GM12878 (cell line): Measurements from ENCODE around the gene SHISA9. TPM values are rescaled to one million over a fixed set of nuclear protein-coding genes. Genes with fewer than 3 reads are reported as not detected.

ENCODE experiments used
- ATAC-seq: fragments of 200-7000 bp; cut with Tn5 transposase; 3 replicates; pipeline ENCODE4 v1.9.1; 2020; ENCODE audit warnings: mild to moderate bottlenecking, moderate library complexity
- BruUV-seq: library from RNA; stranded (reverse); fragments of 400-500 nt; replicated peaks from 2 replicates; lab custom pipeline; 2021; lab: Mats Ljungman, UMichigan
- CTCF ChIA-PET: fragments of 300-600 bp; sonication (Branson Sonifier 250); formaldehyde crosslinking; extraction: SDS; loops from one replicate; lab custom pipeline; 2021; ENCODE audit warnings: inconsistent platforms; lab: Yijun Ruan, JAX
- POLR2A ChIA-PET: fragments of 350-600 bp; formaldehyde crosslinking; extraction: SDS; loops from one replicate; lab custom pipeline; 2021; ENCODE audit warnings: inconsistent platforms; lab: Charles Lee
- RAD21 ChIA-PET: fragments of 300-600 bp; sonication (Branson Sonifier 250); formaldehyde crosslinking; loops from one replicate; lab custom pipeline; 2023; ENCODE audit warnings: antibody characterized with exemption; ENCODE audit not compliant: unreplicated experiment; lab: Charles Lee
- SMC1A ChIA-PET: fragments of 300-600 bp; sonication (Branson Sonifier 250); formaldehyde crosslinking; loops from one replicate; lab custom pipeline; 2023; ENCODE audit not compliant: unreplicated experiment, uncharacterized antibody; lab: Charles Lee
- DNase-seq: peaks from one replicate; pipeline ENCODE4 v3.0.0-alpha.2; 2011; ENCODE audit warnings: low read depth, low spot score
- FAIRE-seq: peaks from 3 replicates; lab custom pipeline; 2011; peaks lifted over from hg19 to GRCh38; lab: Jason Lieb, UNC
- H2AFZ ChIP-seq: 2 replicates; pipeline ENCODE4 v1.6.0; 2011; ENCODE audit warnings: low read depth, low read length, control low read depth; ENCODE audit not compliant: control insufficient read depth
- H3K27ac ChIP-seq: 2 replicates; pipeline ENCODE4 v1.5.1; 2011; ENCODE audit warnings: control low read depth; ENCODE audit not compliant: control insufficient read depth, insufficient read depth
- H3K27me3 ChIP-seq, 2 experiments: replicated peaks in 1 of 2; 2 replicates each; pipeline versions ENCODE4 v1.6.0 to v1.6.1; 2011; ENCODE audit warnings: low read length in 1 of 2; ENCODE audit not compliant: control insufficient read depth in 2 of 2, insufficient read depth in 2 of 2
- H3K36me3 ChIP-seq, 2 experiments: 2 replicates each; pipeline ENCODE4 v1.5.1; 2011; ENCODE audit warnings: low read length in 1 of 2; ENCODE audit not compliant: control insufficient read depth in 2 of 2, insufficient read depth in 2 of 2
- H3K4me1 ChIP-seq: 2 replicates; pipeline ENCODE4 v1.6.1; 2011; ENCODE audit warnings: mild to moderate bottlenecking, low read length, moderate library complexity, mixed read lengths; ENCODE audit not compliant: control insufficient read depth, insufficient read depth
- H3K4me2 ChIP-seq: 2 replicates; pipeline ENCODE4 v1.6.0; 2011; ENCODE audit warnings: control low read depth; ENCODE audit not compliant: control insufficient read depth, insufficient read depth
- H3K4me3 ChIP-seq: fragments of 200-600 bp; sonication (generic); 2 replicates; pipeline ENCODE4 v1.5.1; 2016
- H3K79me2 ChIP-seq: 2 replicates; pipeline ENCODE4 v1.6.0; 2011; ENCODE audit warnings: low read length; ENCODE audit not compliant: control insufficient read depth, insufficient read depth
- H3K9ac ChIP-seq: 2 replicates; pipeline ENCODE4 v1.8.0; 2011; ENCODE audit warnings: low read length, control low read depth, mixed read lengths; ENCODE audit not compliant: control insufficient read depth, insufficient read depth
- H3K9me3 ChIP-seq: replicated peaks from 3 replicates; pipeline ENCODE4 v1.5.1; 2011; ENCODE audit warnings: mild to moderate bottlenecking, low read length; ENCODE audit not compliant: control insufficient read depth, insufficient read depth
- H4K20me1 ChIP-seq: 2 replicates; pipeline ENCODE4 v1.6.0; 2011; ENCODE audit not compliant: control insufficient read depth, insufficient read depth
- CREB1 ChIP-seq: IDR thresholded peaks from 2 replicates; pipeline ENCODE4 v1.6.1; 2012; ENCODE audit warnings: low read depth, mild to moderate bottlenecking, inconsistent platforms
- GATAD2B ChIP-seq: fragments of 450-650 bp; conservative IDR thresholded peaks from 2 replicates; pipeline ENCODE4 v1.6.1; 2017; ENCODE audit warnings: low read depth, mild to moderate bottlenecking, moderate library complexity
- RAD21 ChIP-seq: IDR thresholded peaks from 2 replicates; pipeline ENCODE4 v1.6.1; 2011; ENCODE audit warnings: mild to moderate bottlenecking, low read depth, low read length, moderate library complexity; ENCODE audit not compliant: insufficient read depth
- RFX5 ChIP-seq: IDR thresholded peaks from 2 replicates; pipeline ENCODE4 v1.6.1; 2011; ENCODE audit warnings: low read depth, low read length, improper control_type of control experiment
- SPI1 ChIP-seq: IDR thresholded peaks from 2 replicates; pipeline ENCODE4 v1.6.1; 2011; ENCODE audit warnings: low read depth, mild to moderate bottlenecking, low read length, moderate library complexity, borderline replicate concordance; ENCODE audit not compliant: insufficient read depth
- STAT1 ChIP-seq: fragments of 450-650 bp; conservative IDR thresholded peaks from 2 replicates; pipeline ENCODE4 v1.6.1; 2014; ENCODE audit warnings: antibody characterized with exemption, mild to moderate bottlenecking
- SUZ12 ChIP-seq: fragments of 200-600 bp; sonication (generic); IDR thresholded peaks from one replicate; pipeline ENCODE4 v1.6.1; 2018; ENCODE audit warnings: antibody characterized with exemption, mild to moderate bottlenecking; ENCODE audit not compliant: unreplicated experiment
- TBL1XR1 ChIP-seq: IDR thresholded peaks from 2 replicates; pipeline ENCODE4 v1.6.1; 2012; ENCODE audit warnings: low read depth, low read length, improper control_type of control experiment
- YY1 ChIP-seq: IDR thresholded peaks from 2 replicates; pipeline ENCODE4 v1.6.1; 2011; ENCODE audit warnings: low read depth, mild to moderate bottlenecking, low read length
- WGBS: methylation state at CpG from one replicate; pipeline ENCODE4 v1.1.6; 2016; ENCODE audit warnings: low lambda C conversion rate; ENCODE audit not compliant: insufficient replicate concordance, insufficient coverage; ENCODE audit errors: missing lambda C conversion rate; 5-methylcytosine and 5-hydroxymethylcytosine counted together
- in situ Hi-C: fragments of 300-500 bp; cut with MboI; formaldehyde crosslinking; loops from 9 replicates; pipeline ENCODE4 v1.14.3; 2018; ENCODE audit warnings: mixed read lengths
- intact Hi-C: fragments of 100-400 bp; cut with micrococcal nuclease; formaldehyde crosslinking; loops from one replicate; pipeline ENCODE4 v1.14.2; 2022; ENCODE audit not compliant: unreplicated experiment
- polyA plus RNA-seq, 11 experiments: library from polyadenylated mRNA; depleted of rRNA in 4 of 11; unstranded in 6 of 11; stranded (reverse) in 5 of 11; fragments of >200 nt; fragmentation: Nextera tagmentation in 4 of 11; fragmentation: Illumina TruSeq in 1 of 11; extraction: Ambion mirVana in 4 of 11; extraction: Trizol in 1 of 11; gene quantifications; 1 replicate in 1 of 11; 2 replicates in 10 of 11; pipeline versions ENCODE4 v1.2.1 to v1.2.3, GENCODE V29; 2011 to 2016; ENCODE audit warnings: inconsistent platforms in 2 of 11, missing spikeins in 2 of 11, low read depth in 1 of 11
- total RNA-seq, 4 experiments: library from RNA; depleted of rRNA in 3 of 4; stranded (reverse); fragments of >200 nt in 3 of 4; fragmentation: Illumina TruSeq in 1 of 4; extraction: Trizol in 1 of 4; gene quantifications; 2 replicates each; pipeline versions ENCODE4 v1.2.1 to v1.2.3, GENCODE V29; 2013 to 2021
- TF ChIP-seq, protein P1 (sequence below): IDR thresholded peaks from 2 replicates; pipeline ENCODE4 v1.6.1; 2011; ENCODE audit warnings: low read depth, low read length, improper control_type of control experiment, borderline replicate concordance
- TF ChIP-seq, protein P2 (sequence below), 3 experiments: IDR thresholded peaks in 2 of 3; conservative IDR thresholded peaks in 1 of 3; 2 replicates each; pipeline ENCODE4 v1.5.1; 2011; ENCODE audit warnings: low read depth in 3 of 3, low read length in 3 of 3, mild to moderate bottlenecking in 3 of 3, control low read depth in 2 of 3, moderate library complexity in 2 of 3, inconsistent platforms in 1 of 3, mixed read lengths in 1 of 3; ENCODE audit not compliant: control insufficient read depth in 2 of 3, insufficient read depth in 1 of 3; ENCODE audit errors: extremely low read depth in 1 of 3
- TF ChIP-seq, protein P3 (sequence below): IDR thresholded peaks from 2 replicates; pipeline ENCODE4 v1.6.1; 2012; ENCODE audit warnings: mild to moderate bottlenecking, low read depth, low read length
- TF ChIP-seq, protein P4 (sequence below): fragments of 450-650 bp; formaldehyde crosslinking; IDR thresholded peaks from 2 replicates; pipeline ENCODE4 v1.4.0; 2020; ENCODE audit warnings: mild to moderate bottlenecking, moderate library complexity

Gene SHISA9
- total and polyA plus RNA-seq, 10 of the 15 experiments (the other 5 are each of a cell fraction or from before 2014, with no cell fraction given), result 0.03 to 25.5 (median 0.07) TPM

DNA sequence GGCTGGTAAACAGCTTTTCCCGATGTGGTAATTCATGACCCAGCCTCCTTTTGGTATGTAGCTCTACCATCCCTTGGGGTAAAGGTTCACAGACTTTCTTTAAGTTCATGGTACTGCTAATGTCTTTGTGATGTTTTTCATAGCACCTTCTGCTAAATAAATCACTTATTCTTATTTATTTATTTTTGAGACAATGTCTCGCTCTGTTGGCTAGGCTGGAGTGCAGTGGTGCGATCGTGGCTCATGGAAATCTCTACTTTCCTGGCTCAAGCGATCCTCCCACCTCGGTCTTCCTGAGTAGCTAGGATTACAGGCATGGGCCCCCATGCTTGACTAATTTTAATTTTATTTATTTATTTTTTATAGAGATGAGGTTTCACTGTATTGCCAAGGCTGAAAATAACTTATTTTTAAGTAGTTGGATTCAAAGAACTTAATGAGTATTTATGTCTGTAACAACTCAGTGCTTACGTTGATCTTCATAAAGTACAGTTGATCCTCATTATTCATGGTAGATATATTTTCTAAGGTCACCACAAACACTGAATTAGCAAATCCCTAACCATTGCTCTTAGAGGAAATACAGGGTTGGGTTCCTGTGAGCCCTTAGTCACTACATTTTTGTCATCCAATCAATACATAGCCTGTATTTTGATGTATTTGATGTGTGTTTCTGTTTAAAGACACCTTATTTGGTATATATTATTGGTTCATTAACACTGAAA is 97.1 kb downstream of the SHISA9 start:
- ChIA-PET CTCF (interaction anchor here (1.1 kb wide), 2 partner anchors 10 to 12 kb away, joined by 3 read pairs; no protein-coding TSS in a partner anchor), POLR2A (no interaction called here), RAD21 (no interaction called here), SMC1A (no interaction called here)
- no peak overlapping the region for H2AFZ ChIP-seq
- no peak overlapping the region for H3K4me3 ChIP-seq
- in situ Hi-C loops (no loop called here), intact Hi-C loops (no loop called here)
- H3K4me2 ChIP-seq, result no peak overlapping the region
- 52% methylated on average over 7 of the region's 7 CpGs for WGBS
- no peaks in the 10 kb centered on the region for H3K36me3 ChIP-seq
- no peaks in the 10 kb centered on the region for H3K4me1 ChIP-seq
- ATAC-seq, result no peak
- no peak overlapping the region for H3K9ac ChIP-seq
- no peaks in the 10 kb centered on the region for H3K9me3 ChIP-seq
- no peaks in the 10 kb centered on the region for H4K20me1 ChIP-seq
- no peaks in the 10 kb centered on the region for H3K79me2 ChIP-seq
- no peak for DNase-seq
- H3K27ac ChIP-seq, result no peak overlapping the region
- no peak for FAIRE-seq
- no peaks in the 10 kb centered on the region for H3K27me3 ChIP-seq
- BruUV-seq, result no TSS peak
- TF ChIP-seq STAT1 (no peak), SPI1 (no peak), GATAD2B (no peak), TBL1XR1 (no peak), YY1 (no peak), RFX5 (no peak), SUZ12 (no peak), RAD21 (no peak), CREB1 (no peak)
- TF ChIP-seq, protein P1, sequence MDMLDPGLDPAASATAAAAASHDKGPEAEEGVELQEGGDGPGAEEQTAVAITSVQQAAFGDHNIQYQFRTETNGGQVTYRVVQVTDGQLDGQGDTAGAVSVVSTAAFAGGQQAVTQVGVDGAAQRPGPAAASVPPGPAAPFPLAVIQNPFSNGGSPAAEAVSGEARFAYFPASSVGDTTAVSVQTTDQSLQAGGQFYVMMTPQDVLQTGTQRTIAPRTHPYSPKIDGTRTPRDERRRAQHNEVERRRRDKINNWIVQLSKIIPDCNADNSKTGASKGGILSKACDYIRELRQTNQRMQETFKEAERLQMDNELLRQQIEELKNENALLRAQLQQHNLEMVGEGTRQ, result no peak
- TF ChIP-seq, protein P2, sequence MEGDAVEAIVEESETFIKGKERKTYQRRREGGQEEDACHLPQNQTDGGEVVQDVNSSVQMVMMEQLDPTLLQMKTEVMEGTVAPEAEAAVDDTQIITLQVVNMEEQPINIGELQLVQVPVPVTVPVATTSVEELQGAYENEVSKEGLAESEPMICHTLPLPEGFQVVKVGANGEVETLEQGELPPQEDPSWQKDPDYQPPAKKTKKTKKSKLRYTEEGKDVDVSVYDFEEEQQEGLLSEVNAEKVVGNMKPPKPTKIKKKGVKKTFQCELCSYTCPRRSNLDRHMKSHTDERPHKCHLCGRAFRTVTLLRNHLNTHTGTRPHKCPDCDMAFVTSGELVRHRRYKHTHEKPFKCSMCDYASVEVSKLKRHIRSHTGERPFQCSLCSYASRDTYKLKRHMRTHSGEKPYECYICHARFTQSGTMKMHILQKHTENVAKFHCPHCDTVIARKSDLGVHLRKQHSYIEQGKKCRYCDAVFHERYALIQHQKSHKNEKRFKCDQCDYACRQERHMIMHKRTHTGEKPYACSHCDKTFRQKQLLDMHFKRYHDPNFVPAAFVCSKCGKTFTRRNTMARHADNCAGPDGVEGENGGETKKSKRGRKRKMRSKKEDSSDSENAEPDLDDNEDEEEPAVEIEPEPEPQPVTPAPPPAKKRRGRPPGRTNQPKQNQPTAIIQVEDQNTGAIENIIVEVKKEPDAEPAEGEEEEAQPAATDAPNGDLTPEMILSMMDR (IDR thresholded peaks at IDR 0.05 in 2 of 3, conservative IDR thresholded peaks at IDR 0.05 in 1 of 3; ENCODE audit: control insufficient read depth in 2 of 3, extremely low read depth in 1 of 3, insufficient read depth in 1 of 3, low read depth in 3 of 3, low read length in 3 of 3), result no peak
- TF ChIP-seq, protein P3, sequence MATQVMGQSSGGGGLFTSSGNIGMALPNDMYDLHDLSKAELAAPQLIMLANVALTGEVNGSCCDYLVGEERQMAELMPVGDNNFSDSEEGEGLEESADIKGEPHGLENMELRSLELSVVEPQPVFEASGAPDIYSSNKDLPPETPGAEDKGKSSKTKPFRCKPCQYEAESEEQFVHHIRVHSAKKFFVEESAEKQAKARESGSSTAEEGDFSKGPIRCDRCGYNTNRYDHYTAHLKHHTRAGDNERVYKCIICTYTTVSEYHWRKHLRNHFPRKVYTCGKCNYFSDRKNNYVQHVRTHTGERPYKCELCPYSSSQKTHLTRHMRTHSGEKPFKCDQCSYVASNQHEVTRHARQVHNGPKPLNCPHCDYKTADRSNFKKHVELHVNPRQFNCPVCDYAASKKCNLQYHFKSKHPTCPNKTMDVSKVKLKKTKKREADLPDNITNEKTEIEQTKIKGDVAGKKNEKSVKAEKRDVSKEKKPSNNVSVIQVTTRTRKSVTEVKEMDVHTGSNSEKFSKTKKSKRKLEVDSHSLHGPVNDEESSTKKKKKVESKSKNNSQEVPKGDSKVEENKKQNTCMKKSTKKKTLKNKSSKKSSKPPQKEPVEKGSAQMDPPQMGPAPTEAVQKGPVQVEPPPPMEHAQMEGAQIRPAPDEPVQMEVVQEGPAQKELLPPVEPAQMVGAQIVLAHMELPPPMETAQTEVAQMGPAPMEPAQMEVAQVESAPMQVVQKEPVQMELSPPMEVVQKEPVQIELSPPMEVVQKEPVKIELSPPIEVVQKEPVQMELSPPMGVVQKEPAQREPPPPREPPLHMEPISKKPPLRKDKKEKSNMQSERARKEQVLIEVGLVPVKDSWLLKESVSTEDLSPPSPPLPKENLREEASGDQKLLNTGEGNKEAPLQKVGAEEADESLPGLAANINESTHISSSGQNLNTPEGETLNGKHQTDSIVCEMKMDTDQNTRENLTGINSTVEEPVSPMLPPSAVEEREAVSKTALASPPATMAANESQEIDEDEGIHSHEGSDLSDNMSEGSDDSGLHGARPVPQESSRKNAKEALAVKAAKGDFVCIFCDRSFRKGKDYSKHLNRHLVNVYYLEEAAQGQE, result no peak
- TF ChIP-seq, protein P4, sequence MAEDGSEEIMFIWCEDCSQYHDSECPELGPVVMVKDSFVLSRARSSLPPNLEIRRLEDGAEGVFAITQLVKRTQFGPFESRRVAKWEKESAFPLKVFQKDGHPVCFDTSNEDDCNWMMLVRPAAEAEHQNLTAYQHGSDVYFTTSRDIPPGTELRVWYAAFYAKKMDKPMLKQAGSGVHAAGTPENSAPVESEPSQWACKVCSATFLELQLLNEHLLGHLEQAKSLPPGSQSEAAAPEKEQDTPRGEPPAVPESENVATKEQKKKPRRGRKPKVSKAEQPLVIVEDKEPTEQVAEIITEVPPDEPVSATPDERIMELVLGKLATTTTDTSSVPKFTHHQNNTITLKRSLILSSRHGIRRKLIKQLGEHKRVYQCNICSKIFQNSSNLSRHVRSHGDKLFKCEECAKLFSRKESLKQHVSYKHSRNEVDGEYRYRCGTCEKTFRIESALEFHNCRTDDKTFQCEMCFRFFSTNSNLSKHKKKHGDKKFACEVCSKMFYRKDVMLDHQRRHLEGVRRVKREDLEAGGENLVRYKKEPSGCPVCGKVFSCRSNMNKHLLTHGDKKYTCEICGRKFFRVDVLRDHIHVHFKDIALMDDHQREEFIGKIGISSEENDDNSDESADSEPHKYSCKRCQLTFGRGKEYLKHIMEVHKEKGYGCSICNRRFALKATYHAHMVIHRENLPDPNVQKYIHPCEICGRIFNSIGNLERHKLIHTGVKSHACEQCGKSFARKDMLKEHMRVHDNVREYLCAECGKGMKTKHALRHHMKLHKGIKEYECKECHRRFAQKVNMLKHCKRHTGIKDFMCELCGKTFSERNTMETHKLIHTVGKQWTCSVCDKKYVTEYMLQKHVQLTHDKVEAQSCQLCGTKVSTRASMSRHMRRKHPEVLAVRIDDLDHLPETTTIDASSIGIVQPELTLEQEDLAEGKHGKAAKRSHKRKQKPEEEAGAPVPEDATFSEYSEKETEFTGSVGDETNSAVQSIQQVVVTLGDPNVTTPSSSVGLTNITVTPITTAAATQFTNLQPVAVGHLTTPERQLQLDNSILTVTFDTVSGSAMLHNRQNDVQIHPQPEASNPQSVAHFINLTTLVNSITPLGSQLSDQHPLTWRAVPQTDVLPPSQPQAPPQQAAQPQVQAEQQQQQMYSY (CRISPR knock-in tag), result no peak
